NCI-H82 treated with DMSO at 0.1 percent for 48 hours (cell line): Measurements from ENCODE around the gene PTPRN2.
"Not testable (repeated sequence)": the region's sequence is repeated elsewhere in the genome, so short reads cannot be mapped to it uniquely, and the experiment has no call there.

Source experiments
- DNase-seq: peaks from one replicate; lab custom pipeline; 2025; ENCODE audit not compliant: unreplicated experiment; lab: John Stamatoyannopoulos, UW

Gene PTPRN2

DNA sequence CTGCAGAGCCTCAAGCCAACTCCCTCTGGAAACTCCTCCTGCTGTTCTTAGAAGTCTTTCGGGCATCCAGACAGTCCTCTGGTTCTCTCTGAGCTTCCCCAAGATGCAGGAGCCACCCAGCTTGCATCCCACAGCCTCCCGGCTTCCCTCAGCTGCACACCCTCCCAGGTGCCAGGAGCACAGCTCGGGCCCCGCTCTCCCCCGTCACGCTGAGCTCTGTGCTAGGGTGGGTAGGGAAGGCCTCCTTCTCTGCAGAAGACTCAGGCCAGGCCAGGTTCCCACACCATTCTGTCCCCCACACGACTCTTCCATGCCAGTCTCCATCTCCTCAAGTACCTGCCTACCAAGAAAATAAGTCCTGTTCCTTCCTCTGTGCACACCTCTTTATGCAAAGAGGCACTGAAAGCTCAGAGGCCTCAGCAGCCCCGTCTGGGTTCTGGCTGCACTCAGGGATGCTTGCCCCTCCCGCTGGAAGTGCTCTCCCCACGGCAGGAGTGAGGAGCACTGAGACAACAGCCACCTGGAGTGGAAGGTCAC is 537.1 kb downstream of the PTPRN2 start:
- DNase-seq, result no peak

- DNase-seq, result no peak
These were observed 538.4 kb downstream of the PTPRN2 start for GRCh38 chr7:158049271-158049670.

DNA sequence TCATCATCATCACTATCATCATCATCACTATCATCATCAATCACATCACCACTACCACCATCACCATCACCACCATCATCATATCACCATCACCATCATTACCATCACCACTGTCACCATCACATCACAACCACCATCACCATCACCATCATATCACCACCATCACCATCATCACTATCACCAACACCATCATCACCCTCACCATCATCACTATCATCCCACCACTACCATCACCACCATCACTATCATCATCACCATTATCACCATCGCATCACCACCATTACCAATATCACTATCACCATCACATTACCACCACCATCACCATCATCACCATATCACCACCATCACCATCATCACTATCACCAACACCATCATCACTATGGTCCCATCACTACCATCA is 539.1 kb downstream of the PTPRN2 start:
- no peak for DNase-seq

GRCh38 chr7:158047391-158048059 is 540.1 kb downstream of the PTPRN2 start:
- DNase-seq, result no peak

DNA sequence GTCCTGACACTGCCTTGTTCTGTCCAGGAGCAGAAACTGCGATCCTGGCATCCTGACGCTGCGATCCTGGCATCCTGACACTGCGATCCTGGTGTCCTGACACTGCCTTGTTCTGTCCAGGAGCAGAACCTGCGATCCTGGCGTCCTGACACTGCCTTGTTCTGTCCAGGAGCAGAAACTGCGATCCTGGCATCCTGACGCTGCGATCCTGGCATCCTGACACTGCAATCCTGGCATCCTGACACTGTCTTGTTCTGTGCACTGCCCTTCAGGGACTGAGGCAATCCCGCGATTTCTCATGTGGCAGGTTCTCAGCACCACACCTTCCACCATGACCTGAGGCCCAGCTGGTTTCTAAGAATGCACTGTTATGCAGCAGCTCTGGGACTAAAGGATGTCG is 541.4 kb downstream of the PTPRN2 start:
- DNase-seq, result not testable (repeated sequence)

GRCh38 chr7:158044482-158044823 is 543.2 kb downstream of the PTPRN2 start:
- no peak for DNase-seq

DNA sequence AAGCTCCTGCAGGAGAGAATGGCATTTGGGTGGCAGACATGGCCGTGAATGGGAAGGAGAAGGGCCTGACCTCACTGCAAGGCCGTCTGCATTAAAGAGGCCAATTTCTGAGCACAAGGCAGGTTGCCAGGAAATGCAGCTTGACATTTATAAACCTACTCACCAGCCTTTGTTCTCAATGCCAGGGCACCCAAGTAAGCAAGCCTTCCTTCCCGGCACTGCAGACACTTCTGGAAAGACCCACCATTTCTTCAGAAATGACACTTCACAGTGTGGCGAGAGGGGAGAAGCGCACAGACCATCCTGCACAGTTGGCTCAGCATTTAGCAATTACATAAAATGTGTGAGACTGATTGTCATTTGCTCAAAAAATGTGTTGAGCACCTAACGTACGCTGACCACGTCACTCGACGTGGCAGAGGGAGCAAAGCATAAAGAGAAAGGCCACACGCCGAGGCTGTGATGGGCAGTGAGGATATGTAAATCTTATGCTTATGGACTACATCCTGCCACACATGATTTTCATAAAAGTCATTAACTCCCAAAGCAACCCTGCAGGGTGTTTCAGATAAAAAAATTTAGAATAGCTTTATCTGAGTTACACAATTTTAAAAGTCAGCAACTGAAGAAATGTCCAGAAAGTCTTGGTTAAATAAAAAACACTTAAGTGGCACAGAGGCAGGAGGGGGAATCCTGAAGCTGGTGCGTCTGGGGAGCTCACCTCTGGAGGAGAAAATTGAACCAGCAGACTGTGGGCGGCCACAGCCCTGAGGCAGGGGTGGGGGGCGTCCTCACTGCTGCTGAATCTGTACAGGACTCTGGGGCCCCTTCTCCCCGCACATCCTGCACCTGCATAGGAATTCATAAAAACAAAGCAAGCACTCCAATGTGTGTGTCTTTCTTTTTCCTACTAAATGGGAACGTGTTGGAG is 543.8 kb downstream of the PTPRN2 start:
- DNase-seq, result no peak

GRCh38 chr7:158042156-158042880 is 545.3 kb downstream of the PTPRN2 start:
- no peak for DNase-seq

- no peak for DNase-seq
These were observed 547.4 kb downstream of the PTPRN2 start for GRCh38 chr7:158040199-158040598.

- no peak for DNase-seq
These were observed 548.4 kb downstream of the PTPRN2 start for GRCh38 chr7:158039270-158039669.

DNA sequence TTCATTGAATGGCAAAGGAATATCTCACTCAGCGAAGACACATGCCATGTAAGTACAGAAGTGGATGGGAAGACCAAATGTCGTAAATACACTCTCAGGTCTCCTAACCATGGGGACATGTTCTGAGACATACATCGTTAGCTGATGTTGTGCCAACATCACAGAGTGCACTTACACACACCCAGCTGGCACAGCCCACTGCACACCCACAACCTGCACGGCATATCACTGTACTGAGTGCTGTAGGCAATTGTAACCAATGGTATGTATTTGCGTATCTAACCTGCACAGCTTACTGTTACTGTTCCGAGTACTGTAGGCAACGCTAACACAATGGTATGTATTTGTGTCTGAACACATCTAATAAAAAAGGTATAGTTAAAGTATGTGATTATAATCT is 550.4 kb downstream of the PTPRN2 start:
- DNase-seq, result no peak

DNA sequence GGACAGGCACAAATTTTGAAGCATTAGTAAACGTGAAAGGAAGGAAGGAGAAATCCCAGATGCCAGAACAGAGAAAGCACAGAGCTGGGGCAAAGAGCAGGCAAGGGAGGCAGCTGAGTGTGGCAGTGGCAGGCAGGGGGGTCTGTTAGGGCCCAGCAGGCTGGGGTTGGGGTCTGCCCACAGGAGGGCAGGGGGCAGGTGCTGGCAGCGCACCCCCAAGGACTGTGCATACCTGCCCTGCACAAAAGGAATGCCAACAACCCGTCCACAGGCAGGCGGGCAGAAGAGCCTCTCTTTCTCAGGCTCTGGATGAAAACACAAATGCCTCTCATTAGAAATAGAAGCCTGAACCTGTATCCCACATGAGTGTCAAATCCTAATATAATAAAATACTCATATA is 552.3 kb downstream of the PTPRN2 start:
- no peak for DNase-seq

DNA sequence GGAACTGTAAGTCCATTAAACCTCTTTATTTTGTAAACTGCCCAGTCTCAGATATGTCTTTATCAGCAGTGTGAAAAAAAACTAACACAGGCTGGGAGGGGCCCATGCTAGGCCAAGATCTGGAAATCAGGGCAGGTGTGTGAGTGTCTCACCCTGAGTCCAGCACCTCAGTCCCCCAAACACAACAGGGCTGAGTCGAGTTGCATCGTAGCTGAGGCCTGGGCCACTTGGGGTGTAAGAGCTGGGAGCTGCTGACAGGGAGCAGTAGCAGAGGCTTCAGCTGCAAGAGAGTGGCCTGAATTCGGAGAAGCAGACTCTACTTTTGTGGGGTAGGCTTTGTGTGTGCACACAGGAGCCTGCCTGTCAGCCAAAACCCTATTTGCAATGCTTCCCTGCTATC is 553.1 kb downstream of the PTPRN2 start:
- no peak for DNase-seq

DNA sequence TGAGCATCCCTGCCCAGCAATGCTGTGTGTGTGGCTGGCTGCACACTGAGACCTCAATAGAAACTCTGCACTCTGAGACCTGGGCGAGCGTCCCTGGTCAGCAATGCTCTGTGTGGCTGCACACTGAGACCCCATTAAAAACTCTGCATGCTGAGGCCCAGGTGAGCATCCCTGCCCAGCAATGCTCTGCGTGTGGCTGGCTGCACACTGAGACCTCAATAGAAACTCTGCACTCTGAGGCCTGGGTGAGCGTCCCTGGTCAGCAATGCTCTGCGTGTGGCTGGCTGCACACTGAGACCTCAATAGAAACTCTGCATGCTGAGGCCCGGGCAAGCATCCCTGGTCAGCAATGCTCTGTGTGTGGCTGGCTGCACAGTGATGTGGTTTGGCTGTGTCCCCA is 553.7 kb downstream of the PTPRN2 start:
- DNase-seq, result not testable (repeated sequence)

DNA sequence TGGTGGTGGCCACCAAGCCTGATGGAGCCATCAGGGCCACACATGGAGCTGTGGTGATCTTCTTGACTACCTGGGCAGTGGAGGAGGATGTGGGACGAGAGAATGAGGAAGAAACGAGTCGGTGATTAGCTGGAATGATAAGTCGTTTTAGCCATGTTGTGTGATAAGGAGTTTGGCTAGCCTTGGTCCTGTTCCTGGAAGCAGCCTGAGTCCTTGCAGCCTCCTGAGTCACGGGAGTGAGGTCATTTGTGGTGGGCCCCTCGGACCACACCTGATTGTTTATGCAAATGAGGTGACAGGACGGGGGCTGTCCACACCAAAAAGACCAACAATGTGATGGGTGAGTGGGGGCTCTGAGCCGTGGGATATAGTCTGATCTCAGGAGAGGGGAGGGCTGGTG is 554.4 kb downstream of the PTPRN2 start:
- DNase-seq, result no peak

DNA sequence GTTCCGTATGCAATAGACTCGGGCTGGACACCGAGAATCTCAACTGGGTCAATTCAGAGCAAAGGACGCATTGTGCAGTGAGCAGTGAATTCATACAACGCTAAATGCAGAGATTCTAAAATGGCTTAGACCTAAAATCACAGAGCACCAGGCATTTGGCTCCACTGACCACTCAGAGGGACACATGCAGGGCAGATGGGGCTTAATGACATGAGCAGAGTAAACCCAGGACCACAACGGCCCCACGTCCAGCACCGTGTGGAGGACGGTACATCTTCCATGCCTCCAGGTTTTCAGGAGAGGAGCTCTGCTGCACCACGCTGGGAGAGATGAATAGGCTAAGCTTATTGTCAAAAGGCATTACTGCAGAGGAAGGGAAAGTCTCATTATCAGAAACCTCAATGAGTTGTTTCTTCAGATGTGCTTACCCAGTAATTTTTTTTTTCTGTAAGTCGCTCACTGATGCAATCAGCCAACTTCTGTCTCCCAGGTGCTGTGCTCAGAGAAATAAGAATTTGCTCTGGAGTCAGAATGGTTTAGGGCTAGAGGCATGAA is 555.0 kb downstream of the PTPRN2 start:
- no peak for DNase-seq

DNA sequence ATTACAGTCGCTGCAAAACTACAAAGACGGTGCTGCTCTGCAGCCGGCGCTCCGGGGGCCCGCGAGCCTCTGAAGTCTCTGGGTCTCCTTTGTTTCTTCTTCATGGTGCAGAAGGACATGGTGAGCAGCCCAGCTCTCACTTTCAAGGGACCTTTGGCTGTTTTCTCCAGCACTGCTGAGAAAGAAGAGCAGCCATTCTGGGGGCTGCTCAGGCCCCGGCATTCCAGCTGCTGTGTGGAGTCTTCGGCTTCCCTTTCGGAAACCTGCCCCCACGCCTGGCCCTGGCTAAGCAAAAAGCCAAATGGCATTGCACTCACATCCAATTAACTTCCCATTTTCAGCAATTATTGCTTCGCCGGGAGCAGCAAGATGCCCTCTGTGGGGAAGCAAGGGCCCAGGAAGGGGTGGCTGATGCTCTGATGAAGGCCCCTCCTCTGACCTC is 555.7 kb downstream of the PTPRN2 start:
- DNase-seq, result no peak

- no peak for DNase-seq
These were observed 557.1 kb downstream of the PTPRN2 start for GRCh38 chr7:158030566-158030965.

DNA sequence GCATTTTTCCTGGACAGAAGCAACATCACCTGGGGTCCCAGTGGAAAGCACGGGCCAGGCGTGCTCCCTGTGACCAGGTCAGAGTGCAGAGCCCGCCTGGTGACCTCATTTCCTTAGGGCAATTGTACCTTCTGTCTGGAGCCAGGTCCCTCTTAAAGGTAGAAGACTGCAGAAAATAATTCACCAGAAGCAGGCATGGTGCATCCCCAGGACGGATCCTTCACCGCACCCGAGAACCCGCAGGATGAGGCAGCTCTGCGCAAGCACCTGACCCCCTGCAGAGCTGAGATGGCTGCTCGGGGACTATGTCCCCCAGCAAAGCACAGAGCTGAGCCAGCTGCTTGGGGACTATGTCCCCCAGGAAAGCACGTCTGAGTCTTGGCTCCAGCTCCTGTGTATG is 557.6 kb downstream of the PTPRN2 start:
- no peak for DNase-seq

DNA sequence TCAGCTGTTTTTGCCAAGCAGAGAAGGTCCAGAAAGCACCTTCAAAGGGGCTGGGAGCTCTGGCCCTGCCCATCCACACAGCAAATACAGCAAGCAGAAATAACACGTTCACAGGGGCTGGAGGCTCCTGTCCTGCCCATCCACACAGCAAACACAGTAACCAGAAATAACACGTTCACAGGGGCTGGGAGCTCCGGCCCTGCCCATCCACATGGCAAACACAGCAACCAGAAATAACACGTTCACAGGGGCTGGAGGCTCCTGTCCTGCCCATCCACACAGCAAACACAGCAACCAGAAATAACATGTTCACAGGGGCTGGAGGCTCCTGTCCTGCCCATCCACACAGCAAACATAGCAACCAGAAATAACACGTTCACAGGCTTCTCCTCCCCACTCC is 558.1 kb downstream of the PTPRN2 start:
- no peak for DNase-seq

- no peak for DNase-seq
These were observed 558.7 kb downstream of the PTPRN2 start for GRCh38 chr7:158028971-158029370.
